Mesodermal cell (in vitro differentiated cells): Measurements from ENCODE around the gene DAG1.

Experiments used
- H3K27ac ChIP-seq: 2 replicates; pipeline ENCODE4 v1.7.0; 2013; ENCODE audit warnings: mild to moderate bottlenecking, low read depth, low read length, moderate library complexity; ENCODE audit not compliant: severe bottlenecking
- H3K36me3 ChIP-seq: 2 replicates; pipeline ENCODE4 v1.7.1; 2013; ENCODE audit warnings: mild to moderate bottlenecking, low read length, moderate library complexity; ENCODE audit not compliant: control insufficient read depth, insufficient read depth
- H3K4me1 ChIP-seq: one replicate; pipeline ENCODE4 v1.7.1; 2013; ENCODE audit warnings: mild to moderate bottlenecking, low read length; ENCODE audit not compliant: insufficient read depth, control insufficient read depth, poor library complexity, severe bottlenecking
- H3K4me3 ChIP-seq: 2 replicates; pipeline ENCODE4 v1.7.0; 2013; ENCODE audit warnings: low read length, control low read depth, mild to moderate bottlenecking; ENCODE audit not compliant: insufficient read depth, poor library complexity, severe bottlenecking; ENCODE audit errors: extremely low read depth
- H3K9me3 ChIP-seq: 2 replicates; pipeline ENCODE4 v1.7.1; 2013; ENCODE audit warnings: mild to moderate bottlenecking, low read length, moderate library complexity; ENCODE audit not compliant: control insufficient read depth
- WGBS, 2 experiments: methylation state at CpG; one replicate each; pipeline ENCODE4 v1.1.5; 2013; ENCODE audit warnings: missing lambda C conversion rate in 2 of 2; ENCODE audit not compliant: insufficient coverage in 2 of 2; 5-methylcytosine and 5-hydroxymethylcytosine counted together

The DAG1 gene

GRCh38 chr3:49518016-49518415 is 47.9 kb downstream of the DAG1 start:
- 88 to 93% methylated on average over 3 of the region's 3 CpGs for WGBS, 2 experiments
- Histone ChIP-seq H3K27ac (no peak overlapping the region), H3K36me3 (peaks cover 84% of the 10 kb centered on the region), H3K4me3 (no peak overlapping the region), H3K4me1 (peaks cover 14% of the 10 kb centered on the region), H3K9me3 (no peaks in the 10 kb centered on the region)

GRCh38 chr3:49518441-49518840 is 48.4 kb downstream of the DAG1 start:
- 94 to 100% methylated on average over 2 to 5 of the region's 5 CpGs for WGBS, 2 experiments
- no peaks in the 10 kb centered on the region for H3K9me3 ChIP-seq
- peaks cover 84% of the 10 kb centered on the region for H3K36me3 ChIP-seq
- peak overlapping the region; percentile 57 for H3K27ac ChIP-seq
- H3K4me1 ChIP-seq: peaks cover 14% of the 10 kb centered on the region
- no peak overlapping the region for H3K4me3 ChIP-seq

GRCh38 chr3:49519296-49519695 is 49.2 kb downstream of the DAG1 start:
- Histone ChIP-seq H3K4me3 (no peak overlapping the region), H3K4me1 (peaks cover 14% of the 10 kb centered on the region), H3K36me3 (peaks cover 83% of the 10 kb centered on the region), H3K9me3 (no peaks in the 10 kb centered on the region), H3K27ac (peak overlapping the region; percentile 57)
- WGBS, 2 experiments: 80 to 82% methylated on average over 4 to 5 of the region's 6 CpGs

- peak overlapping the region; percentile 57 for H3K27ac ChIP-seq
- H3K4me3 ChIP-seq: no peak overlapping the region
- no peaks in the 10 kb centered on the region for H3K9me3 ChIP-seq
- H3K4me1 ChIP-seq: peaks cover 14% of the 10 kb centered on the region
- H3K36me3 ChIP-seq: peaks cover 85% of the 10 kb centered on the region
- WGBS, 2 experiments: 95 to 100% methylated on average over 2 of the region's 2 CpGs
Measured at GRCh38 chr3:49519916-49520385, 49.9 kb downstream of the DAG1 start.

- Histone ChIP-seq H3K27ac (peak overlapping the region; percentile 16), H3K4me3 (no peak overlapping the region), H3K9me3 (no peaks in the 10 kb centered on the region), H3K36me3 (peaks cover 73% of the 10 kb centered on the region), H3K4me1 (peaks cover 9% of the 10 kb centered on the region)
- 96 to 97% methylated on average over 4 to 5 of the region's 5 CpGs for WGBS, 2 experiments
Measured at GRCh38 chr3:49523756-49524747, 54.0 kb downstream of the DAG1 start.

- H3K27ac ChIP-seq: no peak overlapping the region
Measured at GRCh38 chr3:49529567-49529966, 59.5 kb downstream of the DAG1 start.

GRCh38 chr3:49530231-49530630 is 60.2 kb downstream of the DAG1 start:
- Histone ChIP-seq H3K9me3 (no peaks in the 10 kb centered on the region), H3K36me3 (peaks cover 72% of the 10 kb centered on the region), H3K4me1 (peaks cover 9% of the 10 kb centered on the region), H3K4me3 (no peak overlapping the region), H3K27ac (no peak overlapping the region)
- WGBS, 2 experiments: 94 to 96% methylated on average over 3 to 4 of the region's 5 CpGs

More at GRCh38 chr3:49529567-49529966, 59.5 kb downstream of the DAG1 start:
- Histone ChIP-seq H3K9me3 (no peaks in the 10 kb centered on the region), H3K4me1 (peaks cover 5% of the 10 kb centered on the region), H3K4me3 (no peak overlapping the region), H3K36me3 (peaks cover 78% of the 10 kb centered on the region)

GRCh38 chr3:49530701-49531100 is 60.6 kb downstream of the DAG1 start:
- WGBS, 2 experiments: 93 to 97% methylated on average over 8 of the region's 8 CpGs
- Histone ChIP-seq H3K27ac (no peak overlapping the region), H3K36me3 (peaks cover 67% of the 10 kb centered on the region), H3K4me1 (peaks cover 12% of the 10 kb centered on the region), H3K9me3 (no peaks in the 10 kb centered on the region), H3K4me3 (no peak overlapping the region)

GRCh38 chr3:49531218-49531617 is 61.2 kb downstream of the DAG1 start:
- no peak overlapping the region for H3K4me3 ChIP-seq
- H3K36me3 ChIP-seq: peaks cover 63% of the 10 kb centered on the region
- H3K9me3 ChIP-seq: no peaks in the 10 kb centered on the region
- no peak overlapping the region for H3K27ac ChIP-seq
- 97 to 100% methylated on average over 6 to 9 of the region's 10 CpGs for WGBS, 2 experiments
- peaks cover 14% of the 10 kb centered on the region for H3K4me1 ChIP-seq

GRCh38 chr3:49531715-49532114 is 61.6 kb downstream of the DAG1 start:
- peaks cover 58% of the 10 kb centered on the region for H3K36me3 ChIP-seq
- peaks cover 14% of the 10 kb centered on the region for H3K4me1 ChIP-seq
- H3K9me3 ChIP-seq: no peaks in the 10 kb centered on the region
- no peak overlapping the region for H3K27ac ChIP-seq
- 96 to 97% methylated on average over 14 to 16 of the region's 16 CpGs for WGBS, 2 experiments
- H3K4me3 ChIP-seq: no peak overlapping the region

GRCh38 chr3:49533031-49533430 is 63.0 kb downstream of the DAG1 start:
- no peaks in the 10 kb centered on the region for H3K9me3 ChIP-seq
- WGBS, 2 experiments: 94 to 98% methylated on average over 7 to 11 of the region's 13 CpGs
- peaks cover 56% of the 10 kb centered on the region for H3K36me3 ChIP-seq
- H3K4me3 ChIP-seq: no peak overlapping the region
- peaks cover 14% of the 10 kb centered on the region for H3K4me1 ChIP-seq
- no peak overlapping the region for H3K27ac ChIP-seq
